HUES64 (cell line): ENCODE data around the gene F11R. TPM values are rescaled to one million over a fixed set of nuclear protein-coding genes. Genes with fewer than 3 reads are reported as not detected.
"Not testable (repeated sequence)": the region's sequence is repeated elsewhere in the genome, so short reads cannot be mapped to it uniquely, and the experiment has no call there.

Experiments used
- H3K27ac ChIP-seq: 2 replicates; pipeline ENCODE4 v1.7.0; 2013; ENCODE audit warnings: low read depth, low read length, inconsistent platforms
- H3K27me3 ChIP-seq: 2 replicates; pipeline ENCODE4 v1.6.1; 2013; ENCODE audit warnings: mild to moderate bottlenecking, low read length; ENCODE audit not compliant: insufficient read depth
- H3K36me3 ChIP-seq: 2 replicates; pipeline ENCODE4 v1.6.1; 2013; ENCODE audit warnings: mild to moderate bottlenecking, low read length; ENCODE audit not compliant: insufficient read depth
- H3K4me1 ChIP-seq: 2 replicates; pipeline ENCODE4 v1.6.1; 2013; ENCODE audit warnings: mild to moderate bottlenecking, low read length, moderate library complexity; ENCODE audit not compliant: insufficient read depth
- H3K4me3 ChIP-seq: 2 replicates; pipeline ENCODE4 v1.5.1; 2013; ENCODE audit warnings: mild to moderate bottlenecking, low read length, moderate library complexity
- H3K9ac ChIP-seq: 2 replicates; pipeline ENCODE4 v1.6.1; 2013; ENCODE audit warnings: mild to moderate bottlenecking, low read depth, low read length
- H3K9me3 ChIP-seq: 2 replicates; pipeline ENCODE4 v1.6.1; 2013; ENCODE audit warnings: low read depth, low read length; ENCODE audit not compliant: insufficient read depth
- WGBS: fragments of 150-250, 120-280 bp; methylation state at CpG from one replicate; pipeline ENCODE4 v1.1.7; 2013; ENCODE audit warnings: missing lambda C conversion rate; 5-methylcytosine and 5-hydroxymethylcytosine counted together
- polyA plus RNA-seq, 2 experiments: library from polyadenylated mRNA; stranded (reverse); fragments of 50-300 nt; gene quantifications; one replicate each; pipeline ENCODE4 v1.2.3, GENCODE V29; 2013

The F11R gene
- polyA plus RNA-seq (2013, experiment 1 of 2): 91.0 TPM
- polyA plus RNA-seq (2013, experiment 2 of 2): 107 TPM

DNA sequence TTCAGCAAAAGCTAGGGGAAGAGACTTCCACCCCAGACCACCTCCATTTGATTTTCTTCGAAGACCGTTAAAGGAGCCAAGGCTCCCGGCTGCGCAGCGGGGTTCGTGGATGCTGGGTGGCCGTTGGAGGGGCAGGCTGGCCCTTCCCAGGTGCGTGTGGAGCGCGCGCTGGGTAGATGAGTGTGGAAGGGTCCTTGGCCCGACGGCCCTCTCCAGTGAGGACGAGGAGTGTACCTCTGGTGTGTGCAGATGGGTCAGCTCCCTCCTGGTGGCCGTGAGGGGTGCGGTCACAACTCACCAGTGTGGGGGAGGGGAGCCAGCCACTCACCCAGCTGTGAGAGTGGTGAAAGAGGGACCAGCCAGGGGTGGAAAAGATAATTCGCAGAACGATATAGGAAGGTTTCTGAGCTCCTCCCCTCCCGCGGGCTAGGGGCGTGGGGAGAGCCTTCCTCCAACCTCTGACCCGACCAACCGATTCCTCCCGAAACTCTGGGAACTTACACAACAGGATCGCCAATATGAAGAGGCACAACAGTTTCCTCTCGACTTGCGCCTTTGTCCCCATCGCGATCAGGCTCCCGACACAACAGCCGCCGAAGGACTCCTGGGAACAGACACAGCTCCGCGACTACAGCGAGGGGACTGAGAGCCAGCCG lies at the start of gene F11R:
Gene F11R, minus strand, starts transcription at position 644 of the 656 bp plus-strand sequence. Its CDS starts 79 bp downstream, at position 565.
- H3K9me3 ChIP-seq: no peaks in the 10 kb centered on the region
- H3K9ac ChIP-seq: peak within 1 kb of the TSS; percentile 78
- H3K4me1 ChIP-seq: peaks cover 26% of the 10 kb centered on the region
- H3K27me3 ChIP-seq: no peaks in the 10 kb centered on the region
- under 1% methylated on average over 36 of the region's 36 CpGs for WGBS
- peak within 1 kb of the TSS; percentile 93 for H3K27ac ChIP-seq
- no peaks in the 10 kb centered on the region; the same call in 1 of the 2 replicates for H3K36me3 ChIP-seq
- H3K4me3 ChIP-seq: peak within 1 kb of the TSS; percentile 79

DNA sequence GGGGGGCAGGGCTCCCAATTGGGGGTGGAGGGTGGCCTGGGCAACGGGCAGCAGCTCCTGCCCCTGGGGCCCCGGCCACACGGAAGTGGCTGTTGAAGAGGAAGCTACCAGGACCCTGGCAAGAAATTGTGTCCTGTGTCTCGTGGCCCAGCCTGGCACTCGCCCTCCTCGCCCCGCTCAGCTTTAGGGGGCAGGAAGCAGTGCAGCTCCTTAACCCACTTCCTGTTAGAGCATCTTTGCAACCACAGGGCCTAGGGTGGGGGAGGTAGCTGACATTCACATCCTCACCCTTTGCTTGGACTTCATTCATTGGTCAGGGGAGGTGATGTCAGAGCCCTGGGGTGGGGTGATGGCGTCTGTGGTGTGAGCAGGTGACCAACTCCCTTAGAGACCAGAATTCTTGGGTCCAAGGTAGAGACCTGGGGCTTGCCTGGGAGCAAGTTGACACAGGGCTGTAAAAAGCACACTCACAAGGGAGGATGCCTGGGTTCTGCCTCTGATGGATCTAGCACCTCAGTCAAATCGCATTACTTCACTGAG lies 48.8 kb upstream of the F11R start, which contains the start of gene ARHGAP30:
Gene ARHGAP30, minus strand, starts transcription at position 161 of the 540 bp plus-strand sequence. CDS start 267 bp downstream, outside the sequence.
- H3K4me3 ChIP-seq: no peak within 1 kb of the TSS
- no peak within 1 kb of the TSS for H3K9ac ChIP-seq
- H3K9me3 ChIP-seq: no peaks in the 10 kb centered on the region
- no peak within 1 kb of the TSS for H3K27ac ChIP-seq
- H3K27me3 ChIP-seq: no peaks in the 10 kb centered on the region; the same call in 1 of the 2 replicates
- H3K36me3 ChIP-seq: no peaks in the 10 kb centered on the region
- H3K4me1 ChIP-seq: no peaks in the 10 kb centered on the region
- WGBS: 87% methylated on average over 9 of the region's 9 CpGs

DNA sequence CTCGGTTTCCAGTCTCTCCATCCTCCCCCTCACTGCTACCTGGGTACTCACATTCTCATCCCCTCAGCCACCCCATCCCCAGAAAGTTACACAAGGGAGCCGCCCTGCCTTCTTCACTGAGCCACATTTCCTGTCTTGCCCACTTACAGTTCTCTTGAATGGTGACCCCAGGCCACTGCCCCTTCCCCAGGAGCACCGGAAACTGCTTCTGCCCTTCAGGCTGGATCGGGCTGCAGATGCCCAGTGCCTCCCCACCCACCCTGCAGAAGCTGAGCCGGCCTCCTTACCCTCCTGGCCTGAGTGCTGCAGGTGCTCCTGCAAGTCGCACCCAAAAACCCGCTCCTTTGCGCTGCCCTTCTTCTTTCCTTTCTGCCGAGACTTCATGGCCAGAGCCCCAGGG lies 48.3 kb upstream of the F11R start:
- Histone ChIP-seq H3K36me3 (no peaks in the 10 kb centered on the region), H3K27me3 (no peaks in the 10 kb centered on the region; the same call in 1 of the 2 replicates), H3K4me1 (peaks cover under 1% of the 10 kb centered on the region; the same call in 1 of the 2 replicates), H3K9me3 (no peaks in the 10 kb centered on the region), H3K27ac (no peak overlapping the region), H3K9ac (no peak overlapping the region), H3K4me3 (no peak overlapping the region)
- WGBS: 86% methylated on average over 9 of the region's 9 CpGs

DNA sequence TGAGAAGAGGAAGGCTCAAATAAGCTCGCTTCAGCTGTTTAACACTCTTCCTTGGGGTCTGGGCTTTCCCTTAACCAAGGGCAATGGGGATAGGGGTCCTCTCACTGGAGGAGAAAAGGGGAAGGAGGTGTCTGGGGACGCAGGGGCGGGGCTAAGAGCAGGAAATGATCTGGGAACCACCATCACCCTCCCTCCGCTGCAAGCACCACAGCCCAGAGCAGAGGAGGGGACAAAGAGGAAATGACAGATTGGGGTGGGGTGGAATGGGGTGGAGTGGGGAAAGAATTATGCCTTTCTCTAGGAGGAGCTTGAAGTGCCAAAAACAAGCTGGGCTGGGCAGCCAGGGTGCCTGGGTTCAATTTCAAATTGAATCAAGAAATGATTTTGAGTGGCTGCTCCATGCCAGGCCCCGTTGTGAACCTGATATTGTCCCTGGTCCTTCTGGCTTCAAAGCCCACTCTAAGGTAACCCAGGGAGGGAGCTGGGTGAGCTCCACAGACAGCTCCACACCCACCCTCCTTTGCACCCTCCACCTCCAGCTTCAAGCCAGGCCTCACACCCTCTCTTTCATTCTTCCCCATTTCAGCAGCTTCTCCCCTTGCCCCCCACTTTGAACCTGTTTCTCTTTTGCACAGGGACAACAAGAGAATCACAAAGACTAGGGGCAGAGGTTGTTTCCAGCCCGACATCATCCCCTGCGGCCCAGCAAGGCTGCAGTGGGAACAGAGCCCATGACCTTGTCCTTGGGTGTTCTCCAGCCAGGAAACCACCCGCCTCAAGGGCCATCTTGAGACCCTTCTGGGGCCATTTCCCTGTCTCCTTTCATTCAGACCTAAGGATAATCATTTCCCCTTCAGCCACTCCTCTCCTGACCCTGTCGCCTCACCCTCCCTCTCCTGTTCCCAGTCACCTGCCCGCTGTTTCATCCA lies 47.6 kb upstream of the F11R start:
- no peaks in the 10 kb centered on the region for H3K9me3 ChIP-seq
- H3K9ac ChIP-seq: no peak overlapping the region
- no peaks in the 10 kb centered on the region for H3K36me3 ChIP-seq
- H3K27me3 ChIP-seq: no peaks in the 10 kb centered on the region; the same call in 1 of the 2 replicates
- peaks cover 5% of the 10 kb centered on the region; the same call in 1 of the 2 replicates for H3K4me1 ChIP-seq
- no peak overlapping the region for H3K4me3 ChIP-seq
- 91% methylated on average over 10 of the region's 10 CpGs for WGBS
- H3K27ac ChIP-seq: no peak overlapping the region

DNA sequence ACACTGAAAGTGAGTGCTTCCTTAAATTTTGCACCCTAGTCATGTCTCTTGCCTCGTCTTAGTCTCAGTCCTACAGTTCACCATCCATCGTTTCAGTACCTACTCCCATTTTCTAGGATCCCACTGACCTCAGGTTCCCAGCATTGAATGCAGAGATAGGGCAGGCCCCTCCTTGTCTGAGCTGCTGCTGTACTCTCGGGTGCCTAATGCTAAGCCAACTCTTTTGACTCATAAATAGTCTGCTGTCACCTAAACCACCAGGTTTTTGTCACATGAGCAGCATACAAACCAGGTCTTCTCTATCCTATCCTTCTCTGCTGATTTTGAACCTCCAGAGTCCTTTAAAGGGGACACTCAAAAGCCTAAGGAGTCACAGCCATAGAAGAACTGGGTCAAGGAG lies 45.7 kb upstream of the F11R start:
- H3K4me3 ChIP-seq: no peak overlapping the region
- H3K36me3 ChIP-seq: no peaks in the 10 kb centered on the region
- H3K4me1 ChIP-seq: peaks cover 5% of the 10 kb centered on the region; the same call in 1 of the 2 replicates
- H3K27me3 ChIP-seq: no peaks in the 10 kb centered on the region; the same call in 1 of the 2 replicates
- H3K9me3 ChIP-seq: no peaks in the 10 kb centered on the region
- H3K27ac ChIP-seq: no peak overlapping the region
- WGBS: 87% methylated on average over 3 of the region's 3 CpGs
- H3K9ac ChIP-seq: no peak overlapping the region

DNA sequence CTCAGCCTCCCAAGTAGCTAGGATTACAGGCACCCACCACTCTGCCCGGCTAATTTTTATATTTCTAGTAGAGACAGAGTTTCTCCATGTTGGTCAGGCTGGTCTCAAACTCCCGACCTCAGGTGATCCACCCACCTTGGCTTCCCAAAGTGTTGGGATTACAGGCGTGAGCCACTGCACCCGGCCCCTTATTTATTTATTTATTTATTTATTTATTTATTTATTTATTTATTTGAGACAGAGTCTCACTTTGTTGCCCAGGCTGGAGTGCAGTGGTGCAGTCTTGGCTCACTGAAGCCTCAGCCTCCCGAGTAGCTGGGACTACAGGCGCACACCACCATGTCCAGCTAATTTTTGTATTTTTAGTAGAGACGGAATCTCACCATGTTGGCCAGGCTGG lies 44.7 kb upstream of the F11R start:
- not testable (repeated sequence) for H3K36me3 ChIP-seq, H3K9me3 ChIP-seq, H3K4me1 ChIP-seq, H3K9ac ChIP-seq, H3K27me3 ChIP-seq, H3K27ac ChIP-seq, H3K4me3 ChIP-seq
- WGBS: 94% methylated on average over 5 of the region's 7 CpGs

DNA sequence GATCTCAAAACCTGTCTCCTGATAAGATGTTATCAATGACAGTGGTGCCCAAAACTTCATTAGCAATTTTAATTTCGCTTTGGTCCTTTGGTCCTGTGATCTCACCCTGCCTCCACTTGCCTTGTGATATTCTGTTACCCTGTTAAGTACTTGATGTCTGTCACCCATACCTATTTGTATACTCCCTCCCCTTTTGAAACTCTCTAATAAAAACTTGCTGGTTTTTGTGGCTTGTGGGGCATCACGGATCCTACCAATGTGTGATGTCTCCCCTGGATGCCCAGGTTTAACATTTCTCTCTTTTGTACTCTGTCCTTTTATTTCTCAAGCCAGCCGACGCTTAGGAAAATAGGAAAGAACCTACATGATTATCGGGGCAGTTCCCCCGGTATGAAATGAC lies 43.0 kb upstream of the F11R start:
- 57% methylated on average over 6 of the region's 6 CpGs for WGBS
- H3K36me3 ChIP-seq, H3K27me3 ChIP-seq, H3K9ac ChIP-seq, H3K4me1 ChIP-seq, H3K9me3 ChIP-seq, H3K27ac ChIP-seq, H3K4me3 ChIP-seq: not testable (repeated sequence)

DNA sequence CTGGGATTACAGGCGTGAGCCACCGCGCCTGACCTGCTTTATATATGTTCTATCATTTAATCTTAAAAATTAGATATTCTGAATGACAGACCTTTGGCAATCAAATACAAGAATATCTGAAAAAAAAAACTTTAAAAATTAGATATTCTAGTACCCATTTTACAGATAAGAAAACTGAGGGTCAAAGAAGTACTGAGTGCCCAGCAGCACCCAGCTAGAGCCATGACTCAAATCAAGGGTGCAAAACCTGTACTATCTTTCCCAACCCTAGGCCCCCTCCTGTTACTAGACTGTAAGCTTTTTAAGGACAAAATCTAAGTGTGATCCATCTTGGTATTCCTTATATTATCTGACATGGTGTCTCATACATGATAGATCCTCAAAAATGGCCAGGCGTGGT lies 40.5 kb upstream of the F11R start:
- Histone ChIP-seq H3K27me3 (no peaks in the 10 kb centered on the region), H3K4me1 (peaks cover 5% of the 10 kb centered on the region; the same call in 1 of the 2 replicates), H3K27ac (no peak overlapping the region), H3K9ac (no peak overlapping the region), H3K9me3 (no peaks in the 10 kb centered on the region), H3K4me3 (no peak overlapping the region), H3K36me3 (no peaks in the 10 kb centered on the region)
- 100% methylated on average over 4 of the region's 4 CpGs for WGBS

DNA sequence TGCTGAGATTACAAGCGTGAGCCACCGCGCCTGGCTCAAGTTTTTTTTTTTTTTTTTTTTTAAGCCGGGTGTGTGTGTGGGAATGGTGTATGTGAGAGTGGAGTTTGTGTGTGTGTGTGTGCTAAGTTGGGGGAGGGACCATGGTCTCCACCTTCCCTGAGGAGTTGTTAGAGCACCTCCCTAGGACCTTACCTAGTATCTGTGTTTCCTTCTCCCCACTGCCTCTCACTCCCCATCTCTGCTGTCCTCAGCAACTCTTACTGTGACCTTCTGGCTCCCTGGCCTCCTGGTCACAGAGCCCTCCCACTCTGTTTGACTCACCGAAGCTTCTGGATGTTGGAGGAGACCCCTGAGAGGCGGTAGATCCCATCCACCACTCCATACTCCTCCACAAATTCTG lies 38.3 kb upstream of the F11R start:
- Histone ChIP-seq H3K27ac (no peak overlapping the region), H3K4me3 (no peak overlapping the region), H3K4me1 (peaks cover 4% of the 10 kb centered on the region; the same call in 1 of the 2 replicates), H3K9ac (no peak overlapping the region), H3K27me3 (no peaks in the 10 kb centered on the region), H3K36me3 (no peaks in the 10 kb centered on the region), H3K9me3 (no peaks in the 10 kb centered on the region)
- WGBS: 88% methylated on average over 6 of the region's 6 CpGs

DNA sequence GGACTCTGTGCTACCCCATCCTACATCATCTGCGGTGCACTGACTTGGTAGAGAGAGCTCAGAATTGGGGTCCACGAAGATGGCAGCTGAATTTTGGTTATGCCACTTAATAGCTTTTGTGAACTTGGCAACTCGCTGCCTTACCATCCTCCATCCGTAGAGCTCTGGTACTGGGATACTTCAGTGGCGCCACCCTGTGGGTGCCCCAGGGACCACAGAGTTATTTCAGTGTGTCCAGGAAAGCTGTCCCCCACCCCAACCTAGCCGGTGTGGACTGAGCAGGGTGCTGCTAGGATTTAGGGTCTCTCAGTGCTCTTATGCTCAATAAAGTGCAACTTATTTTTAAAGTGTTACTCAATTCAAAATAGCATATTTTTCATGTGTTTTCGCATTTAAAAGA lies 33.9 kb upstream of the F11R start:
- Histone ChIP-seq H3K4me3 (no peak overlapping the region), H3K27me3 (no peaks in the 10 kb centered on the region), H3K9me3 (no peaks in the 10 kb centered on the region), H3K27ac (no peak overlapping the region), H3K36me3 (no peaks in the 10 kb centered on the region), H3K4me1 (no peaks in the 10 kb centered on the region), H3K9ac (no peak overlapping the region)
- WGBS: 93% methylated on average over 7 of the region's 7 CpGs

DNA sequence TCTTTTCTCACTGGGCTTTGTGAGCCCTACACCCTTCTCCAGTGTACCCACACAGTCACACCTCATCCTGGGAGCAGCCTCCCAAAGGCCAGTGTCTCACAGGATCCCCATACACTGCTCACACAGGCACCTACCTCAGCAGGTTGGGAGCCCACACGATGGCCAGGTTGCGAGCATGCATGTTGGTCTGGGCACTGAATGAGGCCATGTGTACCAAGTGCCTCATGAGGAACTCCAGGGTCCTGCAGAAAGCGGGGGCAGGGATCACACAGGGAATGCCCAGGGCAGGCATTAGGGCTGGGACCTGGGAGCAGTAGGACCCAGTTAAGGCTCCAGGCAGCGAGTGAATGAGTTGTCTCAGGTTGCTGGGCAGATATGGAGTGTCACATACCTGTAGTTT lies 33.3 kb upstream of the F11R start:
- Histone ChIP-seq H3K27me3 (no peaks in the 10 kb centered on the region), H3K4me1 (no peaks in the 10 kb centered on the region), H3K9me3 (no peaks in the 10 kb centered on the region), H3K36me3 (no peaks in the 10 kb centered on the region), H3K9ac (no peak overlapping the region), H3K4me3 (no peak overlapping the region), H3K27ac (no peak overlapping the region)
- 91% methylated on average over 4 of the region's 4 CpGs for WGBS
